ENCODE results near the gene C1orf21.

DNA sequence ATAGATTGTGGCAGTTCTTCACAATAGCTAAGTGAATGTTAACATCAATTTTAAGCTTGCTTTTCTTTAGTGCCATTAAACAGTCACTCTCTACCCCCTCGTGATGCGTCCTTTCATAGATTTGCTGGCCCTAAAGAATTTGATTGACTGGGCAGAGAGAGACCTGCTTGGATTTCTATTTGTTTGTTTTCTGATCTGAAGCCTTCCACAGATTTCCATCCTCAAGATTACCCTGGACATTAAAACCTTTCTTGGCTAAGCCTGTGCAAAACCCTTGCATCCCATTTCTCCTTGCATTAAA lies 17.8 kb downstream of the C1orf21 start:
- TF ChIP-seq, protein P1, sequence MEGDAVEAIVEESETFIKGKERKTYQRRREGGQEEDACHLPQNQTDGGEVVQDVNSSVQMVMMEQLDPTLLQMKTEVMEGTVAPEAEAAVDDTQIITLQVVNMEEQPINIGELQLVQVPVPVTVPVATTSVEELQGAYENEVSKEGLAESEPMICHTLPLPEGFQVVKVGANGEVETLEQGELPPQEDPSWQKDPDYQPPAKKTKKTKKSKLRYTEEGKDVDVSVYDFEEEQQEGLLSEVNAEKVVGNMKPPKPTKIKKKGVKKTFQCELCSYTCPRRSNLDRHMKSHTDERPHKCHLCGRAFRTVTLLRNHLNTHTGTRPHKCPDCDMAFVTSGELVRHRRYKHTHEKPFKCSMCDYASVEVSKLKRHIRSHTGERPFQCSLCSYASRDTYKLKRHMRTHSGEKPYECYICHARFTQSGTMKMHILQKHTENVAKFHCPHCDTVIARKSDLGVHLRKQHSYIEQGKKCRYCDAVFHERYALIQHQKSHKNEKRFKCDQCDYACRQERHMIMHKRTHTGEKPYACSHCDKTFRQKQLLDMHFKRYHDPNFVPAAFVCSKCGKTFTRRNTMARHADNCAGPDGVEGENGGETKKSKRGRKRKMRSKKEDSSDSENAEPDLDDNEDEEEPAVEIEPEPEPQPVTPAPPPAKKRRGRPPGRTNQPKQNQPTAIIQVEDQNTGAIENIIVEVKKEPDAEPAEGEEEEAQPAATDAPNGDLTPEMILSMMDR (conservative IDR thresholded peaks at IDR 0.05 in 1 of 2, IDR thresholded peaks at IDR 0.05 in 1 of 2; ENCODE audit: low read depth in 1 of 2, low read length in 2 of 2), result no peak
- no peak for TF ChIP-seq EZH2 (IDR thresholded peaks at IDR 0.05; ENCODE audit: low read length, missing control alignments)

Measured in fibroblast of lung (primary cell).